Neural crest cell (in vitro differentiated cells): ENCODE data around the gene HCFC1R1. TPM values are rescaled to one million over a fixed set of nuclear protein-coding genes. Genes with fewer than 3 reads are reported as not detected.

Experiments used
- DNase-seq: peaks from one replicate; pipeline ENCODE4 v3.0.0; 2021; ENCODE audit warnings: low read depth, mixed read lengths, low spot score
- H3K27ac Mint-ChIP-seq: one replicate; pipeline ENCODE4 v1.8.0; 2021; ENCODE audit warnings: mild to moderate bottlenecking, mixed read lengths; ENCODE audit not compliant: unreplicated experiment
- H3K27me3 Mint-ChIP-seq: 2 replicates; pipeline ENCODE4 v1.8.0; 2021; ENCODE audit warnings: low read depth, mild to moderate bottlenecking, mixed read lengths
- H3K36me3 Mint-ChIP-seq: 2 replicates; pipeline ENCODE4 v1.8.0; 2021; ENCODE audit warnings: low read depth, mild to moderate bottlenecking, mixed read lengths
- H3K4me1 Mint-ChIP-seq: 2 replicates; pipeline ENCODE4 v1.8.0; 2021; ENCODE audit warnings: mixed read lengths
- H3K4me3 Mint-ChIP-seq: one replicate; pipeline ENCODE4 v1.8.0; 2021; ENCODE audit warnings: mild to moderate bottlenecking, mixed read lengths
- H3K9me3 Mint-ChIP-seq: 2 replicates; pipeline ENCODE4 v1.8.0; 2021; ENCODE audit warnings: mixed read lengths
- CTCF ChIP-seq: fragments of 200-600 bp; sonication (generic); conservative IDR thresholded peaks from 2 replicates; pipeline ENCODE4 v1.5.0; 2021; ENCODE audit warnings: antibody characterized with exemption, mild to moderate bottlenecking
- total RNA-seq: library from RNA; stranded (reverse); gene quantifications from 2 replicates; pipeline ENCODE4 v1.2.1, GENCODE V29; 2021

The HCFC1R1 gene
- total RNA-seq, 1 donor from 2014 or later = 23.7 TPM

GRCh38 chr16:3068487-3068886 is 44.7 kb upstream of the HCFC1R1 start:
- H3K4me3 Mint-ChIP-seq = no peak overlapping the region
- H3K36me3 Mint-ChIP-seq = no peaks in the 10 kb centered on the region
- TF ChIP-seq CTCF = no peak
- peaks cover 6% of the 10 kb centered on the region for H3K27me3 Mint-ChIP-seq
- no peak overlapping the region for H3K27ac Mint-ChIP-seq
- DNase-seq = no peak
- no peaks in the 10 kb centered on the region for H3K4me1 Mint-ChIP-seq
- no peaks in the 10 kb centered on the region for H3K9me3 Mint-ChIP-seq

GRCh38 chr16:3066440-3066748 is 42.7 kb upstream of the HCFC1R1 start:
- DNase-seq = no peak
- Mint-ChIP-seq H3K4me3 (no peak overlapping the region), H3K9me3 (no peaks in the 10 kb centered on the region), H3K36me3 (no peaks in the 10 kb centered on the region), H3K4me1 (no peaks in the 10 kb centered on the region), H3K27me3 (peaks cover 2% of the 10 kb centered on the region), H3K27ac (no peak overlapping the region)
- TF ChIP-seq CTCF = no peak

GRCh38 chr16:3065742-3066439 is 42.1 kb upstream of the HCFC1R1 start:
- H3K9me3 Mint-ChIP-seq = no peaks in the 10 kb centered on the region
- no peak for DNase-seq
- no peak for TF ChIP-seq CTCF
- H3K36me3 Mint-ChIP-seq = no peaks in the 10 kb centered on the region
- no peaks in the 10 kb centered on the region for H3K4me1 Mint-ChIP-seq
- H3K27me3 Mint-ChIP-seq = peaks cover 2% of the 10 kb centered on the region
- no peak overlapping the region for H3K4me3 Mint-ChIP-seq
- peak overlapping the region; percentile 91 for H3K27ac Mint-ChIP-seq

GRCh38 chr16:3065069-3065741 is 41.5 kb upstream of the HCFC1R1 start, which contains the start of gene IL32:
Gene IL32, plus strand, starts transcription at chr16:3065640. Its CDS starts 172 bp downstream, at chr16:3065812.
- Mint-ChIP-seq H3K27ac (peak within 1 kb of the TSS; percentile 91), H3K36me3 (no peaks in the 10 kb centered on the region), H3K4me1 (no peaks in the 10 kb centered on the region), H3K9me3 (no peaks in the 10 kb centered on the region), H3K27me3 (peaks cover 5% of the 10 kb centered on the region), H3K4me3 (no peak within 1 kb of the TSS)
- no peak for DNase-seq
- TF ChIP-seq CTCF = no peak

- Mint-ChIP-seq H3K4me1 (peaks cover 7% of the 10 kb centered on the region), H3K36me3 (no peaks in the 10 kb centered on the region), H3K27ac (no peak overlapping the region), H3K4me3 (no peak overlapping the region), H3K27me3 (peaks cover 2% of the 10 kb centered on the region), H3K9me3 (no peaks in the 10 kb centered on the region)
- no peak for TF ChIP-seq CTCF
- DNase-seq = no peak
Measured at GRCh38 chr16:3063625-3064386, 40.1 kb upstream of the HCFC1R1 start.
